ENCODE data around the gene GRIN2D.

GRIN2D gene

DNA sequence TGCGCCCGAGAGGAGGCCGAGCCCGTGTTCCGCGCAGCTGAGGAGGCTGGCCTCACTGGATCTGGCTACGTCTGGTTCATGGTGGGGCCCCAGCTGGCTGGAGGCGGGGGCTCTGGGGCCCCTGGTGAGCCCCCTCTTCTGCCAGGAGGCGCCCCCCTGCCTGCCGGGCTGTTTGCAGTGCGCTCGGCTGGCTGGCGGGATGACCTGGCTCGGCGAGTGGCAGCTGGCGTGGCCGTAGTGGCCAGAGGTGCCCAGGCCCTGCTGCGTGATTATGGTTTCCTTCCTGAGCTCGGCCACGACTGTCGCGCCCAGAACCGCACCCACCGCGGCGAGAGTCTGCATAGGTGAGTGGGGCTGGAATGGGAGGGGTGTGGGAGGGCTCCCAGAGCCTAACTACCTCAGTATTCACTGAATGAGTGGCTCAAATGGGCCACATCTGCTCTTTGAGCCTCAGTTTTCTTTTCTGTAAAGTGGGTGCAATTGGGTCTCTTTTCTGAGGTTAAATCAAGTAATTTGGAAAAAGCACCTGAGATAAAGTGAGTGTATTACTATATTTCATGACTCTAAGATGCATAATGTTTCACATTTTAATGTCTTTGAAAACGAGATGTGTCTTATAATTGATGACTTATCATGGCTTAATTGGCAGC, 11.7 kb downstream of the GRIN2D start:
- H3K4me3 ChIP-seq (ENCODE audit: low read depth, low read length): no peak overlapping the region
- TF ChIP-seq, protein P1, sequence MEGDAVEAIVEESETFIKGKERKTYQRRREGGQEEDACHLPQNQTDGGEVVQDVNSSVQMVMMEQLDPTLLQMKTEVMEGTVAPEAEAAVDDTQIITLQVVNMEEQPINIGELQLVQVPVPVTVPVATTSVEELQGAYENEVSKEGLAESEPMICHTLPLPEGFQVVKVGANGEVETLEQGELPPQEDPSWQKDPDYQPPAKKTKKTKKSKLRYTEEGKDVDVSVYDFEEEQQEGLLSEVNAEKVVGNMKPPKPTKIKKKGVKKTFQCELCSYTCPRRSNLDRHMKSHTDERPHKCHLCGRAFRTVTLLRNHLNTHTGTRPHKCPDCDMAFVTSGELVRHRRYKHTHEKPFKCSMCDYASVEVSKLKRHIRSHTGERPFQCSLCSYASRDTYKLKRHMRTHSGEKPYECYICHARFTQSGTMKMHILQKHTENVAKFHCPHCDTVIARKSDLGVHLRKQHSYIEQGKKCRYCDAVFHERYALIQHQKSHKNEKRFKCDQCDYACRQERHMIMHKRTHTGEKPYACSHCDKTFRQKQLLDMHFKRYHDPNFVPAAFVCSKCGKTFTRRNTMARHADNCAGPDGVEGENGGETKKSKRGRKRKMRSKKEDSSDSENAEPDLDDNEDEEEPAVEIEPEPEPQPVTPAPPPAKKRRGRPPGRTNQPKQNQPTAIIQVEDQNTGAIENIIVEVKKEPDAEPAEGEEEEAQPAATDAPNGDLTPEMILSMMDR (IDR thresholded peaks at IDR 0.05; ENCODE audit: borderline replicate concordance, insufficient read depth, low read depth, low read length): no peak

DNA sequence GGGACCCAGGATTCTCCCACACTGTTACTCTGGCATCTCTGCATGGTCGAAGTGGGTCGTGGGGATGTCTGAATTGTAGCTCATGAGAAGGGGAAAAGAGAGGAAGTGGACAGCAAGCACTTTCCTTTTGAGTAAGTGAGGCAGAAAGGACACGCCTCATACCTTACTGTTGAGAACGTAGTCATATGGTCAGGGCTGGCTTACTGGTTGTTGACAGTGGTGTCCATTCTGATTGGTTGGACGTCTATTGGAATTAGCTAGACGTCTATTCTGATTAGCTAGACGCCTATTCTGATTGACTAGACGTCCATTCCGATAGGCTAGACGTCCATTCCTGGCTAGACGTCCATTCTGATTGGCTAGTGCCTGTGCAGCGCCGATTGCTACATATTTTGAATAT, 12.4 kb downstream of the GRIN2D start:
- TF ChIP-seq, protein P1 (IDR thresholded peaks at IDR 0.05; ENCODE audit: borderline replicate concordance, insufficient read depth, low read depth, low read length): no peak
- H3K4me3 ChIP-seq (ENCODE audit: low read depth, low read length): no peak overlapping the region

DNA sequence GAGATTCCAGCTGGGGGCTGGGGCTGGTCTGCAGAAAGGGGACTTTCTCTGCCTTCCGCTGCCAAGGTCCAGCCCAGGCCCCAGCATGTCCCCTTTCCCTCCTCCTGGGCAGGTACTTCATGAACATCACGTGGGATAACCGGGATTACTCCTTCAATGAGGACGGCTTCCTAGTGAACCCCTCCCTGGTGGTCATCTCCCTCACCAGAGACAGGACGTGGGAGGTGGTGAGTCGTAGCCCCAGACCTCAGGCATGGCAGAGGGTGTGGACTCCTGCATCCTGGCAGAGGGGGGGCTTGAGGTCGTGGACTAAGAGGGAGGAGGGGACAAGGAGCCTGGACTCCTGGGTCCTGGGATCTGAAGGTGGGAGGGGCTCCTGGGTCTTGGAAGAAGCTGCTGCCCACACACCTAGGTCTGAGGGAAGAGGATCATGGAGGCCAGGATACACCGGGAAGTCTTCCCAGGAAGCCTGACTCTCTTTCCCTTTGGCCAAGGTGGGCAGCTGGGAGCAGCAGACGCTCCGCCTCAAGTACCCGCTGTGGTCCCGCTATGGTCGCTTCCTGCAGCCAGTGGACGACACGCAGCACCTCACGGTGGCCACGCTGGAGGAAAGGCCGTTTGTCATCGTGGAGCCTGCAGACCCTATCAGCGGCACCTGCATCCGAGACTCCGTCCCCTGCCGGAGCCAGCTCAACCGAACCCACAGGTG, 20.6 kb downstream of the GRIN2D start:
- H3K4me3 ChIP-seq (ENCODE audit: low read depth, low read length): no peak overlapping the region
- TF ChIP-seq, protein P1 (IDR thresholded peaks at IDR 0.05; ENCODE audit: borderline replicate concordance, insufficient read depth, low read depth, low read length): no peak

DNA sequence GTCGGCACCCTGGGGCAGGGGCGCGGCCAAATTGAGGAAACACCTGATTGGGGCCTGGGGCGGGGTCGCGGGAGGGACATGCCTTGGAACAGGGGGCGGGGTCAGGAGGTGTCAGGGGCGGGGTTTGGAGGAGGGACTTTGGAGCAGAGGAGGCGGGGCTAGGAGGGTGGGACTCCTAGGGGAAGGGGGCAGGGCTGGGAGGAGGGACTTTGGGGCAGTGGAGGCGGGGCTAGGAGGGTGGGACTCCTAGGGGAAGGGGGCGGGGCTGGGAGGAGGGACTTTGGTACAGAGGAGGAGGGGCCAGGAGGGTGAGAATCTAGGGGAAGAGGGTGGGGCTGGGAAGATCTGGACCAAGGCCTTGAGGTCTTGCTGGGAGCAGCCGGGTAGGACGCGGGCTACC, 21.9 kb downstream of the GRIN2D start:
- no peak overlapping the region for H3K4me3 ChIP-seq (ENCODE audit: low read depth, low read length)

DNA sequence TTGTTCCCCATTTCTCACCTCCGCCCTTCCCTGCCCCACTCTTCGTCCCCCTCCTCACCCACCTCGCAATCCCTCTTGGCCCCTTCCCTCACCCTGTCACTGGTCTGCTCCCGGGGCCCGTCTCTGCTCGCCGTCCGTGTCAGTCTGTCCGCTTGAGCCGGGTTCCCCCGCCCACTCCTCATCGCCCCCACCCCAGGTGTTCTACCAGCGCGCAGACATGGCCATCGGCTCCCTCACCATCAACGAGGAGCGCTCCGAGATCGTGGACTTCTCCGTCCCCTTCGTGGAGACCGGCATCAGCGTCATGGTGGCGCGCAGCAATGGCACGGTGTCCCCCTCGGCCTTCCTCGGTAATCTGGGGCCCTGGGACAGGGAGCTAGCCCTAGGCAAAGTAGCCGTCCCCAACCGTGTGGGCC, 22.3 kb downstream of the GRIN2D start:
- H3K4me3 ChIP-seq (ENCODE audit: low read depth, low read length): no peak overlapping the region
- TF ChIP-seq, protein P1 (IDR thresholded peaks at IDR 0.05; ENCODE audit: borderline replicate concordance, insufficient read depth, low read depth, low read length): no peak

More for the DNA sequence above, 21.9 kb downstream of the GRIN2D start:
- TF ChIP-seq, protein P1 (IDR thresholded peaks at IDR 0.05; ENCODE audit: borderline replicate concordance, insufficient read depth, low read depth, low read length): no peak

DNA sequence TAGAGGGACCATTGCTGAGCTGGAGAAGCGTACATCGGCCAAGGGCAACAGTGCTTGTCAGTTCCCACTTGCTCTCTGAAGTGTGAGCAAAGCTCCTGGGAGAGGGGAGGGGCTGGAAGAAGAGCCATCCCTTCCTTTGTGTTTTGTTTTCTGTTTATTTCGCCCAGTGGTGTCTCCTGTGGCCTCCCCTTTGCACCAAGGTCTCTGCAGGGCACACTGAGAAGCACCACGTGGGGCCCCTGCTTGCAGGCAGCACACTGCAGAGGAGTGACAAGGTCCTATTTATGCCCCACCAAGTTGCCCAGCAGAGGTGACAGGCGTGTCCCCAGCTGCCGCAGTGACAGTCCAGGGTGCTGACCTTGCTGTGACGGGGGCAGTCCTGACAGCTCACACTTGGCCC, 24.0 kb downstream of the GRIN2D start:
- no peak overlapping the region for H3K4me3 ChIP-seq (ENCODE audit: low read depth, low read length)
- TF ChIP-seq, protein P1 (IDR thresholded peaks at IDR 0.05; ENCODE audit: borderline replicate concordance, insufficient read depth, low read depth, low read length): no peak
